Cardiac fibroblast (primary cell): ENCODE measurements around the gene SMARCD1.
A peak's percentile ranks its signal among the peaks of the same experiment; 100 is the strongest.

Source experiments
- DNase-seq, 2 donors: peaks; one replicate each; pipeline versions ENCODE4 v3.0.0 to v3.0.0-alpha.2; 2010; ENCODE audit warnings: low read depth in 2 of 2
- H3K4me3 ChIP-seq, 2 donors: replicated peaks in 1 of 2; 1 replicate in 1 of 2; 2 replicates in 1 of 2; pipeline ENCODE4 v1.5.1; 2011; ENCODE audit warnings: low read depth in 2 of 2, low read length in 2 of 2, mild to moderate bottlenecking in 2 of 2, moderate library complexity in 1 of 2
- TF ChIP-seq, protein P1 (sequence below): IDR thresholded peaks from one replicate; pipeline ENCODE4 v1.5.1; 2011; ENCODE audit warnings: low read depth, mild to moderate bottlenecking, low read length, inconsistent platforms

Gene SMARCD1

GRCh38 chr12:50056639-50056976, 28.5 kb upstream of the SMARCD1 start:
- no peak for DNase-seq
- H3K4me3 ChIP-seq, result peak overlapping the region in 1 of 2 donors; percentile 63
- TF ChIP-seq, protein P1, sequence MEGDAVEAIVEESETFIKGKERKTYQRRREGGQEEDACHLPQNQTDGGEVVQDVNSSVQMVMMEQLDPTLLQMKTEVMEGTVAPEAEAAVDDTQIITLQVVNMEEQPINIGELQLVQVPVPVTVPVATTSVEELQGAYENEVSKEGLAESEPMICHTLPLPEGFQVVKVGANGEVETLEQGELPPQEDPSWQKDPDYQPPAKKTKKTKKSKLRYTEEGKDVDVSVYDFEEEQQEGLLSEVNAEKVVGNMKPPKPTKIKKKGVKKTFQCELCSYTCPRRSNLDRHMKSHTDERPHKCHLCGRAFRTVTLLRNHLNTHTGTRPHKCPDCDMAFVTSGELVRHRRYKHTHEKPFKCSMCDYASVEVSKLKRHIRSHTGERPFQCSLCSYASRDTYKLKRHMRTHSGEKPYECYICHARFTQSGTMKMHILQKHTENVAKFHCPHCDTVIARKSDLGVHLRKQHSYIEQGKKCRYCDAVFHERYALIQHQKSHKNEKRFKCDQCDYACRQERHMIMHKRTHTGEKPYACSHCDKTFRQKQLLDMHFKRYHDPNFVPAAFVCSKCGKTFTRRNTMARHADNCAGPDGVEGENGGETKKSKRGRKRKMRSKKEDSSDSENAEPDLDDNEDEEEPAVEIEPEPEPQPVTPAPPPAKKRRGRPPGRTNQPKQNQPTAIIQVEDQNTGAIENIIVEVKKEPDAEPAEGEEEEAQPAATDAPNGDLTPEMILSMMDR, result no peak

DNA sequence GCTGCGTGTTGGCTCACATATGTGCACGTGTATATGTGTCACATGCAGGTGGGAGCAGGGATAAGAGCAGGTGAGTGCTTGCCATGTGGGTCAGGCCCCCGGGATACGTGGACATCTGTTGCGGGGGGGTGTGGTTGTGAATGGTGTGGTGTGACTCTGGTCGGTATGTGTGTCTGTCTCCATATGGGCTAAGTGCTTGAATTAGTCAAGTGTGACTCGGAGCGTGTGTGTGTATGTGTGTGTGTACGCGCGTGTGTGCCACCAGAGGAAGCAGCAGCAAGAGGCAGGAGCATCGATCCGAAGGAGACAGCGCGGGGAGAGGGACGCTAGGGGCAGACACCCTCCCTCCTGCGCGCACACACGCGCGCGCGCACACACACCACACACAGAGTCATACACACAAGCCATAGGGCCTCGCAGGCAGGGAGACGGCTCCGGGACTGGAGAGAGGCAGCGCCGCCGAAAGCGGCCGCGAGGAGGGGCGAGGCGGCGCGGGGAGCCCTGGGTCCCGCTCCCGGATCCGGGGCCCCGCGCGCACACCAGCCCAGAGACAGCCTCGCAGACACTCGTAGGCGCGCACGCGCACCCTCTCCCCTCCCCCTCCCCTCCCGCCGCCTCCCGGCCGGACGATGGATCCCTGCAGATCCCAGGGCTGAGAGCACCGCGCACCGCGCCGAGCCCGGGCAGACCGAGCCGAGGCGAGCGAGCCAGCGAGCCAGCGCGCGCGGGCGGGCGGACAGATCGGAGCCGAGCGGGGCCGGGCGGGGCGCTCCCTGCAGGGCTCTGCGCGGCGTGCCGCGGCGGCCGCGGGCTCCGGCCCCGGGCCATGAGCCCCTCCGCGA, 27.9 kb upstream of the SMARCD1 start, which contains the start of gene ASIC1:
ASIC1 (plus strand) TSS at position 597 of the 842 bp plus-strand sequence. CDS start 1,171 bp downstream, outside the sequence.
- DNase-seq, result peak; percentile 63 to 77
- TF ChIP-seq, protein P1, result no peak
- H3K4me3 ChIP-seq, result peak within 1 kb of the TSS; percentile 63

DNA sequence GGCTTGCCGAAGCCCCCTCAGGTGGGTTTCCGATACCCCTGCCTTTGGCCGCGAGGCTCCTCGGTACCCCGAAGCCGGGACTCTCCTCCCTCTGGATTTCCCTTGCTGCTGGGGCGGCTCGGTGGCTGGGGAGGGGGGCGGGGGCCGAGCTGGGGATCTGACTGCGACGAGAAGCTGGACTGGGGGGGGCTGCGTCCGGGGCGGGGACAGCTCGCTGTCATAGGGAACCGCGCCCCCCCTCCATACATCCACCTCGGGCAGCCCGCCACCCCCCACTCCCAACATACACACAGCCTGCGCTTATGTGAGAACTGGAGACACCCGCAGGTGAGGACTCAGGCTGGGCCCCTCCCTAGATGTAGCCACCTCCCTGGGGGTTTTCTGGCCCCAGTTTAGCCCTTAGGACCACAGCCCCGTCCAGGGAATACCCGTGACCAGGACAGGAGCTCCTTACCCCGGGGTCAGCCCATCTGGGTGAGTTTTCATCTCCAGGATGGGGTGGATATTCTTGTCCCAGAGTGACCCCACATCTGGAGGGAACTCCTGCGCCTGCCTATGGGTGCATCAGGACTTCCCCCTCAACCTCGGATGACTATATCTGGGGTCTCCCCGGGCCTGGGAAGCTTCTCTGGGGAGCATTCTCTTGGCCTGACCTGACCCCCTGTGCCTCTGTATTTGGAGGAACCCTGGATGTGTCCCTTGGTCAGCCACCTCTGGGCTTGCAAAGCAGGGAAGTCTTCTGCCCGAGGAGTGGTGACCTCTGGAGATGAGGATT, 27.1 kb upstream of the SMARCD1 start:
- no peak for DNase-seq
- TF ChIP-seq, protein P1, result no peak
- peak overlapping the region; percentile 55 to 63 for H3K4me3 ChIP-seq

DNA sequence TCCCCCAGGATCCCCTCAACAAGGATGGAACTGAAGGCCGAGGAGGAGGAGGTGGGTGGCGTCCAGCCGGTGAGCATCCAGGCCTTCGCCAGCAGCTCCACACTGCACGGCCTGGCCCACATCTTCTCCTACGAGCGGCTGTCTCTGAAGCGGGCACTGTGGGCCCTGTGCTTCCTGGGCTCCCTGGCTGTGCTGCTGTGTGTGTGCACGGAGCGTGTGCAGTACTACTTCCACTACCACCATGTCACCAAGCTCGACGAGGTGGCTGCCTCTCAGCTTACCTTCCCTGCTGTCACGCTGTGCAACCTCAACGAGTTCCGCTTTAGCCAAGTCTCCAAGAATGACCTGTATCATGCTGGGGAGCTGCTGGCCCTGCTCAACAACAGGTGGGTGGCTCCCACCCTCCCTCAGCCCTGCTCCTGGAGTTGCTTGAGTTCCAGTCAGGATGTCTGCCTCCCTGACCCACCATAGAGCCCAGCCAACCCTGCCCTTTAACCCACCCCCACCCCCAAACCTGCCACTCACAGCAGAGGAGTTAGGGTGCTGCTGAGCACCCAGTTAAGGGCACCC, 26.3 kb upstream of the SMARCD1 start:
- DNase-seq, result no peak
- no peak overlapping the region for H3K4me3 ChIP-seq

DNA sequence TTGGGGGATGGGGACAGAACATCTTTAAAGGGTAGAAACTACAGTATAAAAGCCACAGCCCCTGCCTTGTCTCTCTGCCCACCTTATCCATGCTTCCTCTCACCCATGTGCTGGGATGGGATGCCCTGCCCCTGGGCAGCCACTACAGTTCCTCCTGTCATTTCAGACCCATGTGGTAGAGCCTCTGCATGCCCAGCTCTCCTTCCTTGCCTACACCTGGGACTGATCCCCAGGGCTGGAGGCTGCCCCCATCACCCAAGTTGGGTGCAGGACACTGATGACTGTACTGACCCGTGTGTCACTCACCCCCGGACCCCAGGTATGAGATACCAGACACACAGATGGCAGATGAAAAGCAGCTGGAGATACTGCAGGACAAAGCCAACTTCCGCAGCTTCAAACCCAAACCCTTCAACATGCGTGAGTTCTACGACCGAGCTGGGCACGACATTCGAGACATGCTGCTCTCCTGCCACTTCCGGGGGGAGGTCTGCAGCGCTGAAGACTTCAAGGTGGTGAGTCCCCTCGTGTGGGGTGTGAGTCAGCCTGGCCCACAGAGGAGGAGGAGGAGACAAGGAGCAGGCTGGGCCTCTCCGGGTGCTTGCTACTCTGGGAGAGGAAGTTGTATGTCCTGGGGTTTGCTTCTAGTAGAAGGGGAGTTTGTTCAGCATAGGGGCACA, 25.6 kb upstream of the SMARCD1 start:
- DNase-seq, result no peak
- H3K4me3 ChIP-seq, result no peak overlapping the region
- TF ChIP-seq, protein P1, result no peak

More for the DNA sequence above, 26.3 kb upstream of the SMARCD1 start:
- TF ChIP-seq, protein P1, result no peak

- DNase-seq, result no peak
- no peak overlapping the region for H3K4me3 ChIP-seq
- TF ChIP-seq, protein P1, result no peak
These were observed 25.0 kb upstream of the SMARCD1 start for GRCh38 chr12:50060120-50060468.
